NT2/D1 (cell line): ENCODE measurements around the gene RTP5.

Source experiments
- SUZ12 ChIP-seq: IDR thresholded peaks from 2 replicates; pipeline ENCODE4 v1.6.1; 2011; ENCODE audit not compliant: insufficient read length, insufficient read depth; ENCODE audit errors: extremely low read depth
- YY1 ChIP-seq: IDR thresholded peaks from 2 replicates; pipeline ENCODE4 v1.6.1; 2011; ENCODE audit not compliant: insufficient read length, insufficient read depth
- ZNF274 ChIP-seq: IDR thresholded peaks from 2 replicates; pipeline ENCODE4 v1.6.1; 2011; ENCODE audit warnings: mild to moderate bottlenecking, low read depth, low read length

DNA sequence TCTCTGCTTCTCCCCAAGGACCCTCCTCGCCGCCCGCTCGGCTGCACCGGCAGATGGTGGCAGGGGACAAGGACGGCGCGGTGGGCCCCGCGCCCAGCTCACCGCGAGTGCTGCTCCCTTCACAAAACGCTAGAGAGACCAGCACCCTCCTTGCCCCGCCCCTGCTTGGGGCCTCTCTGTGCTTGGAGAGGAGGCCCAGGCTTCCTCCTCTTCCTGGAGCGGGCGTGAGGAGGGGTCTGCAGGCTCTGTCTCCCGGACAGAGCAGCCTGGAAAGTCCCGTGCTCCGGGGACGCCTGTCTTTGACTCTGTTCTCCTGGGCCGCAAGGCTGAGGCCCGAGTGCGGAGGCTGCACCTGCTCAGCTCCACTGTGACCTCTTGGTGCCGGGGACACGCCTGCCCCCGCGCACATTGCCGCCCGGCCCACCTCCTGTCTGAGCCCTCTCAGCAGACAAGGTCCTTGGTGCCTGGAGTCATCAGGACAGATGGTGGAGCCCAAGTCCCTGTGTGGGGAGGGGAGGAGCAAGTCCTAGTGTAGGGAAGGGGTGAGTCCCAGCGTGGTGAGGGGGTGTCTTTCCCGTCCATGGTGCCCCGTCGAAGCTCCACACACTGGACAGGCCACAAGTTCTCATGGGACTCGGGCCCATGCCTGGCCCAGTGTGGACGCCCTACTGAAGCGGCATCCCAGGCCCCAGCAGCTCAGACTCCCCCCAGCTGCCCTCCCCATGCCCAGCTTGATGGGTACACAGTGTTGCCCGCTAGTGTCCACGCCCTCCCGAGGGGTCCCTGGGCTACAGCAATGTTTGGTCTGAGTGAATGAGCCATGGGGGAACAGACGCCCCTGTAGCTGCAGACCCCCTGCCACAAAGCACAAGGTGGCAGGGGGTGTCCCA lies 33.8 kb downstream of the RTP5 start:
- TF ChIP-seq ZNF274 (no peak), SUZ12 (no peak), YY1 (no peak)
